ENCODE measurements around the gene GALNT10.

DNA sequence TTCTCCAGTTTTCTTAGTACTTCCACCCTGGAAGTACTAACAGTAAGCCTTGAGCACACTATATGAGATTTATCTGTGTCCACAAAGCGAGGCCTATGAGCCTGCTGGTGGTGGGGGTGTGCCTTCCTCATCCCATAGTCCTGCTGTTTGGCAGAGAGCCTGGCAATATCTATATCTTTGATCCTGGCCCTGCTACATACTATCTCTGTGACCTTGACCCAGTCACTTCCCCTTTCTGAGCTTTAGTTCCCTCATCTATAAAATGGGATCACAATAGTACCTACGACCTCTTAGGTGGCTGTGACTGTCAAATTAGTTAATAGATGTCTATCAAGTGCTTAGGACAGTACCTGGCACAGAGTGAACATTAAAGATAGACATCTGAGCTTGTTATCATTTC is 140.7 kb downstream of the GALNT10 start:
- TF ChIP-seq, protein P1, sequence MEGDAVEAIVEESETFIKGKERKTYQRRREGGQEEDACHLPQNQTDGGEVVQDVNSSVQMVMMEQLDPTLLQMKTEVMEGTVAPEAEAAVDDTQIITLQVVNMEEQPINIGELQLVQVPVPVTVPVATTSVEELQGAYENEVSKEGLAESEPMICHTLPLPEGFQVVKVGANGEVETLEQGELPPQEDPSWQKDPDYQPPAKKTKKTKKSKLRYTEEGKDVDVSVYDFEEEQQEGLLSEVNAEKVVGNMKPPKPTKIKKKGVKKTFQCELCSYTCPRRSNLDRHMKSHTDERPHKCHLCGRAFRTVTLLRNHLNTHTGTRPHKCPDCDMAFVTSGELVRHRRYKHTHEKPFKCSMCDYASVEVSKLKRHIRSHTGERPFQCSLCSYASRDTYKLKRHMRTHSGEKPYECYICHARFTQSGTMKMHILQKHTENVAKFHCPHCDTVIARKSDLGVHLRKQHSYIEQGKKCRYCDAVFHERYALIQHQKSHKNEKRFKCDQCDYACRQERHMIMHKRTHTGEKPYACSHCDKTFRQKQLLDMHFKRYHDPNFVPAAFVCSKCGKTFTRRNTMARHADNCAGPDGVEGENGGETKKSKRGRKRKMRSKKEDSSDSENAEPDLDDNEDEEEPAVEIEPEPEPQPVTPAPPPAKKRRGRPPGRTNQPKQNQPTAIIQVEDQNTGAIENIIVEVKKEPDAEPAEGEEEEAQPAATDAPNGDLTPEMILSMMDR (optimal IDR thresholded peaks at IDR 0.05 in 1 of 3, IDR thresholded peaks at IDR 0.05 in 1 of 3, conservative IDR thresholded peaks at IDR 0.05 in 1 of 3; ENCODE audit: extremely low read depth in 1 of 3, insufficient read depth in 2 of 3, low read length in 3 of 3), result no peak
- no peak for TF ChIP-seq EZH2 (IDR thresholded peaks at IDR 0.05; ENCODE audit: low read length)

Measured in keratinocyte (primary cell).